NCI-H82 (cell line): ENCODE data around the gene CDT1.

Experiments used
- DNase-seq: peaks from one replicate; lab custom pipeline; 2025; lab: John Stamatoyannopoulos, UW

Gene CDT1

GRCh38 chr16:88856122-88856827 lies 52.7 kb downstream of the CDT1 start:
- DNase-seq = no peak

GRCh38 chr16:88856828-88857727 lies 53.5 kb downstream of the CDT1 start, which contains the start of the genes GALNS and TRAPPC2L:
Gene GALNS, minus strand, starts transcription at chr16:88856947. Its CDS starts 70 bp downstream, at chr16:88856877.
Gene TRAPPC2L, plus strand, starts transcription at chr16:88857127. Its CDS starts 24 bp downstream, at chr16:88857151.
- DNase-seq = peak; percentile 96

GRCh38 chr16:88857728-88858339 lies 54.2 kb downstream of the CDT1 start:
- DNase-seq = peak; percentile 80
